GM19238 (cell line): ENCODE data around the gene TCF12.
"Not testable (repeated sequence)": the region's sequence is repeated elsewhere in the genome, so short reads cannot be mapped to it uniquely, and the experiment has no call there.

Experiments
- DNase-seq: peaks from one replicate; pipeline ENCODE4 v3.0.0; 2011; ENCODE audit warnings: low spot score; ENCODE audit not compliant: insufficient read length

Gene TCF12

GRCh38 chr15:57160823-57161560 lies 242.5 kb downstream of the TCF12 start:
- DNase-seq = no peak

- DNase-seq = not testable (repeated sequence)
Measured at GRCh38 chr15:57164251-57164650, 245.8 kb downstream of the TCF12 start.

DNA sequence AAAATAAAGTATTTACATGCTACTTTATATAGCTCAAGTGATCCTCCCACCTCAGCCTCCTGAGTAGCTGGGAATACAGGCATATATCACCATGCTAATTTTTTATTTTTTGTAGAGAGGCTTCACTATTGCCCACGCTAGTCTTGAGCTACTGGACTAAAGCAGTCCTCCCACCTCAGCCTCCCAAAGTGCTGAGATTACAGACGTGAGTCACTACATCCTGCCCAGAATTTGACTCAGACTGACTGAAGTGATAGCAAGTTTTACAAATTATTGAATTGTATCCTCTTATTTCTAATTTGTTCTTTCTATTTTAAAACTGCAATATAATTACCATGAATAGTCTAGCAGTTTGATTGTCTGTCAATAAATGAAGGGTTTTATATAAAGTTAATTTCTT lies 247.5 kb downstream of the TCF12 start:
- no peak for DNase-seq

GRCh38 chr15:57167821-57168395 lies 249.5 kb downstream of the TCF12 start:
- no peak for DNase-seq

GRCh38 chr15:57169643-57170042 lies 251.2 kb downstream of the TCF12 start:
- no peak for DNase-seq

DNA sequence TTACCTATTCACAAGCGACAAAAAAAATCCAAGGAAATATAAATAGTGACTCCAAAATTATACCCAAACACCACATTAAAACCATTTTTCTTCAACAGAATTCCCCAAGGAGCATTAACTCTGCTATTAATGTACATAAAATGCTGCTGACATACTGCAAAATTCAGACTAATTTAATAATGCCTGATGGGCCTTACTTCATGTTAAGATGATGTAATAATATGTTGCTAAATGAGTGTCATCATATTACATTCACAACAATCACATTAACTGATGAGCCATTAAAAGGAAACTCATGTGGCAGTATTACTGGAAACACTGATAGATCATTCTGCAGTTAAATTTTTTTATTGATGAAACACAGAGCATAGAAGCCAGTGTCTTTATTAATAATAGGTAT lies 253.0 kb downstream of the TCF12 start:
- no peak for DNase-seq

DNA sequence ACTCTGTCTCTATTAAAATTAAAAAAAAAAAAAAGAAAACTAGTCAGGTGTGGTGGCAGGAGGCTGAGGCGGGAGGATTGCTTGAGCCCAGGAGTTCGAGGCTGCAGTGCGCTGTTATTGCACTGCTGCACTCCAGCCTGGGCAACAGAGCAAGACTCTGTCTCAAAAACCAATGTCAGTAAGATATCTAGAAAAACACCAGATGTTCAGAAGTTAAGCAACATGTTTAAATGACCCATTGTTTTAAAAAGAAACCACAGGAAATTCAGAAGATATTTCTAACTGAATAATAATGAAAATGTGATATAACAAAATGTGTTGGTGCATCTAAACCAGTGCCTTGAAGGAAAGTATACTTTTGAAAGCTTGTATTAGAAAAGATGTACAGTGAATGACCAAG lies 254.5 kb downstream of the TCF12 start:
- DNase-seq = no peak

- no peak for DNase-seq
Measured at GRCh38 chr15:57183041-57183440, 264.6 kb downstream of the TCF12 start.

DNA sequence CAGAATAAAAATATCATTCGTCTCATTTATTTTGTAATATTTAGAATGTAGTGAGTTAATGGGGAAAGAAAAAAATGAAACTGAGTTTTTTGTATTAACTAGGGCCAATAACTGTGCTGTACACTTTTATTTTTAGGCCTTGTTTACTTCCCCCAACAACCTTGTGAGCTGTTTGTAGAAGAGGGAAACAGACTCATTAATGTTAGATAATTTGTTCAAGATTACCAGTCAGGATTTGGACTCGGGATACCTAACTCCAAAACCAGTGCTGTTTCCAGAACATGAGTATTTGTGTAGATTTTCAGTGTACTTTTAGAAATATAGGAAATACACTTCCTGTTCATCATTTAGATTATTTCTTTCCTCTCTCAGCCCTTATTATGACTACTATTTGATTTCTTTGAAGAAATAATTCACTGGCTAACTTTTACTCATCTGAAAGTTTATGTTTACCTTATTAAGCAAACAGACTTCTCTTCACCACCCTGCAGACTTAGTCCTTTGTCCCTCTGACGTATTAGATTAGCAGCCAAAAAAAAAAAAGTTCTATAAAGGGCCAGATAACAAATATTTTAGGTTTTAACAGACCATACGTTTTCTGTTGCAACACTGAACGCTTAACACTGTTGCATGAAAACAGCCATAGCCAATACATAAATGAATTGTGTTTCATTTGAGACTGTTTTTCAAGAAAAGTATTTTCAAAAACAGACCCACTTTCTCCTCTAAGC lies 265.3 kb downstream of the TCF12 start:
- DNase-seq = no peak

GRCh38 chr15:57184502-57184901 lies 266.1 kb downstream of the TCF12 start:
- DNase-seq = no peak

- DNase-seq = no peak
Measured at GRCh38 chr15:57185507-57186074, 267.1 kb downstream of the TCF12 start.

DNA sequence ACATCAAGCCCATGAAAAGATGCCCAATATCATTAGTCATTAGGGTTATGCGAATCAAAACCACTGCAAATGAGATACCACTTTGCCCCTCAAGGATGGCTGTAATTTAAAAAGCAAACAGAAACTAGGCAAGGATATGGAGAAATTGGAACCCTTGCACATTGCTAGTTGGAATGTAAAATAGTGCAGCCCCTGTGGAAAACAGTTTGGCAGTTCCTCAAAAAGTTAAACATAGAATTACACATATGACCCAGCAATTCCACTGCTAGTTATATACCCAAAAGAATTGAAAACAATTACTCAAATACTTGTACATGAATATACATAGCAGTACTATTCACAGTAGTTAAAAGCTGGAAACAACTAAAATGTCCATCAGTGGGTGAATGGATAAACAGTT lies 271.0 kb downstream of the TCF12 start:
- no peak for DNase-seq

GRCh38 chr15:57190208-57190607 lies 271.8 kb downstream of the TCF12 start:
- DNase-seq = no peak

GRCh38 chr15:57193161-57193560 lies 274.7 kb downstream of the TCF12 start:
- DNase-seq = no peak

GRCh38 chr15:57195326-57195725 lies 276.9 kb downstream of the TCF12 start:
- DNase-seq = no peak

GRCh38 chr15:57196865-57197264 lies 278.4 kb downstream of the TCF12 start:
- no peak for DNase-seq

DNA sequence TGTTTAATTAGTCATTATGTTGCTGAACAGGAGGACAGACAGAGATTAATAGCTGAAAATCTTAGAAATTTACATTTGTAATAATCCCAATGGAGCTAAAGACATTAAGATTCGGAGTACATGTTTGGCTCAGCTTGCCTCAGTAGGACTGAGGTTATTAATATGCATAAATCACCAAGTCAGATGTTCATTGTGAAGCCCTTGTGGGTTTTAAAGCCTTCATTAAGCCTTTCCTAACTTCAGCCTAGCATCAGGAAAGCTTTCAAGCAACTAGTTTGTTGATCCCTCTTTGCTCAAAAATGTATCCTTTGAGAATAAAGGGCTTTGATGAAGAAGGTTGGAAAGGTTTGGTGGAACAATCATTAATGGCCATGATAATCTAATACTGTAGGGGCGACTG lies 279.7 kb downstream of the TCF12 start:
- DNase-seq = no peak

DNA sequence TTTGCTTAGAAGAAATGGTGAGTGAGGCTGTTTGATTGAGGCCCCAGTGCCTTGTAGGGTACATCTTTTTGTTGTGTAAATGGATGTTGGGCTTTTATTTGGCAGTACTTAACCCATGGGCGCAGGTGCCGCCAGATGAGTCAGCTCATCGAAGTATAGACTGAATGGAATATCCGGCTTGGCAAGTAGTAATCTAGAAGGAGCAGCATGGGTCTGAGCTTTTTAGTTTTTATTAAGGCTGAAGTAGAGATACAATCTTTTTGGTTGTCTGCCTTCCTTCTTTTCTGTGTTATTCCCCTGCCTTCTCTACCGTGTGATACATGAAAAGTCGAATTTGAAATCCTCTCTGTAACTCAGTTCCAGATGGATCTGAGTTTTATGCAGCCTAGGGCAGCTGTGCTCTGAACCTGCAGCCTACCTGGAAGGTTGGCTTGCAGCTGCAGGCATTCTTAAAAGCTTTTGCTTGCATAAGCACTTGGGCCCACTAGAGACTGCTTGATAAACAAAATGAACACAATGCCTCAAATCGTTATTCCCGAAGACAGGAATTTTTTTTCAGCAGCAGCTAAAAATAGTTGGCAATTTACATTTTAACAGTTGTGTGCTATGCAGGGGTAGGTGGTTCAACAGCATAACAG lies 280.3 kb downstream of the TCF12 start:
- no peak for DNase-seq

- DNase-seq = no peak
Measured at GRCh38 chr15:57201578-57201977, 283.1 kb downstream of the TCF12 start.

GRCh38 chr15:57203906-57204305 lies 285.5 kb downstream of the TCF12 start:
- DNase-seq = no peak

GRCh38 chr15:57205027-57205855 lies 286.8 kb downstream of the TCF12 start:
- DNase-seq = no peak
